ENCODE data around the gene RALGAPA2. TPM values are rescaled to one million over a fixed set of nuclear protein-coding genes. Genes with fewer than 3 reads are reported as not detected.

Gene RALGAPA2
- total RNA-seq, 1 donor from 2014 or later = 21.0 TPM

- Histone ChIP-seq H3K36me3 (peaks cover 36% of the 10 kb centered on the region), H3K27ac (replicated peaks) (no peak overlapping the region)
- intact Hi-C loops (cut with micrococcal nuclease) = no loop called here
These were observed 186.7 kb downstream of the RALGAPA2 start for GRCh38 chr20:20525756-20526155.

GRCh38 chr20:20525214-20525613 is 187.2 kb downstream of the RALGAPA2 start:
- peaks cover 12% of the 10 kb centered on the region for H3K4me1 ChIP-seq
- H3K27me3 ChIP-seq (ENCODE audit: low read depth) = no peaks in the 10 kb centered on the region
- no peak overlapping the region for H3K4me3 ChIP-seq
- no peak overlapping the region for H3K27ac ChIP-seq (replicated peaks)
- no peak for TF ChIP-seq CTCF (IDR thresholded peaks at IDR 0.05; ENCODE audit: borderline replicate concordance)
- H3K36me3 ChIP-seq = peaks cover 36% of the 10 kb centered on the region
- intact Hi-C loops (cut with micrococcal nuclease) = no loop called here
- H3K9me3 ChIP-seq (replicated peaks) = no peaks in the 10 kb centered on the region
- DNase-seq = no peak

More at GRCh38 chr20:20525756-20526155, 186.7 kb downstream of the RALGAPA2 start:
- DNase-seq = no peak
- Histone ChIP-seq H3K4me1 (peaks cover 17% of the 10 kb centered on the region), H3K4me3 (no peak overlapping the region), H3K27me3 (ENCODE audit: low read depth) (no peaks in the 10 kb centered on the region), H3K9me3 (replicated peaks) (no peaks in the 10 kb centered on the region)
- TF ChIP-seq CTCF (IDR thresholded peaks at IDR 0.05; ENCODE audit: borderline replicate concordance) = no peak

GRCh38 chr20:20524756-20525155 is 187.7 kb downstream of the RALGAPA2 start:
- intact Hi-C loops (cut with micrococcal nuclease) = no loop called here
- peaks cover 37% of the 10 kb centered on the region for H3K36me3 ChIP-seq
- no peak overlapping the region for H3K27ac ChIP-seq (replicated peaks)
- H3K27me3 ChIP-seq (ENCODE audit: low read depth) = no peaks in the 10 kb centered on the region
- DNase-seq = no peak
- TF ChIP-seq CTCF (IDR thresholded peaks at IDR 0.05; ENCODE audit: borderline replicate concordance) = no peak
- no peak overlapping the region for H3K4me3 ChIP-seq
- peaks cover 10% of the 10 kb centered on the region for H3K4me1 ChIP-seq
- no peaks in the 10 kb centered on the region for H3K9me3 ChIP-seq (replicated peaks)

- intact Hi-C loops (cut with micrococcal nuclease) = no loop called here
- no peak overlapping the region for H3K4me3 ChIP-seq
- no peak overlapping the region for H3K27ac ChIP-seq (replicated peaks)
- no peak for DNase-seq
- H3K27me3 ChIP-seq (ENCODE audit: low read depth) = no peaks in the 10 kb centered on the region
- H3K36me3 ChIP-seq = peaks cover 49% of the 10 kb centered on the region
- H3K4me1 ChIP-seq = peaks cover 5% of the 10 kb centered on the region
- no peak for TF ChIP-seq CTCF (IDR thresholded peaks at IDR 0.05; ENCODE audit: borderline replicate concordance)
- no peaks in the 10 kb centered on the region for H3K9me3 ChIP-seq (replicated peaks)
These were observed 190.7 kb downstream of the RALGAPA2 start for GRCh38 chr20:20521736-20522135.

- H3K4me1 ChIP-seq = peaks cover 4% of the 10 kb centered on the region
- no peak overlapping the region for H3K27ac ChIP-seq (replicated peaks)
- intact Hi-C loops (cut with micrococcal nuclease) = no loop called here
- DNase-seq = no peak
- H3K27me3 ChIP-seq (ENCODE audit: low read depth) = no peaks in the 10 kb centered on the region
- H3K36me3 ChIP-seq = peaks cover 59% of the 10 kb centered on the region
- no peak for TF ChIP-seq CTCF (IDR thresholded peaks at IDR 0.05; ENCODE audit: borderline replicate concordance)
- H3K4me3 ChIP-seq = no peak overlapping the region
- no peaks in the 10 kb centered on the region for H3K9me3 ChIP-seq (replicated peaks)
These were observed 191.7 kb downstream of the RALGAPA2 start for GRCh38 chr20:20520776-20521175.

- DNase-seq = no peak
- Histone ChIP-seq H3K4me1 (no peaks in the 10 kb centered on the region), H3K9me3 (replicated peaks) (peaks cover 12% of the 10 kb centered on the region), H3K4me3 (no peak overlapping the region), H3K36me3 (peaks cover 71% of the 10 kb centered on the region), H3K27me3 (ENCODE audit: low read depth) (no peaks in the 10 kb centered on the region), H3K27ac (replicated peaks) (no peak overlapping the region)
- intact Hi-C loops (cut with micrococcal nuclease) = no loop called here
- TF ChIP-seq CTCF (IDR thresholded peaks at IDR 0.05; ENCODE audit: borderline replicate concordance) = no peak
These were observed 193.2 kb downstream of the RALGAPA2 start for GRCh38 chr20:20519269-20519668.
